ENCODE data around the gene ARHGAP6. TPM values are rescaled to one million over a fixed set of nuclear protein-coding genes. Genes with fewer than 3 reads are reported as not detected.

Gene ARHGAP6
- total and polyA plus RNA-seq, 4 donors: 5.1 to 19.5 (median 12.9) TPM

DNA sequence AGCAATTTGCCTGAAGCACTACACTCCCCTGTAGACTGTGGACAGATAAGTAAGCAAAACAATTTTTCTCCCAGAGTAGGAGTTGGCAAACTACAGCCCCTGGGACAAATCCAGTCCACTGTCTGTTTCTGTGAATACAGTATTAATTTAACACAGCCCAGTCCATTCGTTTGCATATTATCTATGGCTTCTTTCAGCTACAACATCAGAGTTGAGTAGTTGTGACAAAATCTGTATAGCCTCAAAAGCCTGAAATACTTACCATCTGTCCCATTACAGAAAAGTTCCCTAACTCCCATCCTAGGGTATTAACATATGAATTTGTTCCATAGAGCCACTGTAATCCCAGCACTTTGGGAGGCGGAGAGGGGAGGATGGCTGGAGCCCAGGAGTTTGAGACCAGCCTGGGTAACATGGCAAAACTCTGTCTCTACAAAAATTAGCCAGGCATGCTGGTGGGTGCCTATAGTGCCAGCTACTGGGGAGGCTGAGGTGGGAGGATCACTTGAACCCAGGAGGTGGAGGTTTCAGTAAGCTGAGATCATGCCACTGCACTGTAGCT is 319.5 kb downstream of the ARHGAP6 start:
- H3K36me3 ChIP-seq (ENCODE audit: control insufficient read depth in 1 of 2, insufficient read depth in 2 of 2, low read length in 1 of 2): no peaks in the 10 kb centered on the region
- H3K4me1 ChIP-seq (ENCODE audit: control insufficient read depth in 1 of 2, insufficient read depth in 2 of 2, low read length in 2 of 2): peaks cover 0 to 4% of the 10 kb centered on the region in 2 donors
- WGBS, 2 donors: 40 to 53% methylated on average over 2 of the region's 2 CpGs
- H3K27ac ChIP-seq (ENCODE audit: low read depth in 1 of 2, low read length in 2 of 2): no peak overlapping the region
- no peak overlapping the region for H3K4me3 ChIP-seq (ENCODE audit: low read length in 2 of 2)
- DNase-seq: no peak
- H3K27me3 ChIP-seq (ENCODE audit: control insufficient read depth in 1 of 2, insufficient read depth in 2 of 2, low read length in 1 of 2): no peaks in the 10 kb centered on the region
- no peak for ATAC-seq (ENCODE audit: low FRiP score)
- H3K9me3 ChIP-seq (ENCODE audit: control insufficient read depth, low read length): no peaks in the 10 kb centered on the region
- intact Hi-C loops (cut with DNase I): no loop called here

DNA sequence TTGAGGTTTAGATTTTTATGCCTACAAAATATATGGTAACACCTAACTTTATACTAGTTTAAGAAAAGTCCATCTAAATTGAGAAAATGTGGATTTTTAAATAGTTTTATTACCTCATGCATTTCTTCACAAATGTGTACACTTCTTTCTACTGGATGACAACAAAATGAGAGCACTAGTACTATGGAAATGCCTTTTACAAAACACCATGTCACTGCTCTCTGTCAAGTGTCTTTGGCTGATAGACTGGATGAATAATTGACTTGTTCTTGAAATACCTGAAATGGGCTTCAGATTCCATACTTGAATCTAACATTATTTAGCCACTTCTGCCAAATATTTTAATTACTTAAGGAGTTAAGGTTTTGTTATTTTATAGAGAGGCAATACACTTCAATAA is 323.0 kb downstream of the ARHGAP6 start:
- DNase-seq: no peak
- intact Hi-C loops (cut with DNase I): no loop called here
- Histone ChIP-seq H3K27ac (ENCODE audit: low read depth in 1 of 2, low read length in 2 of 2) (no peak overlapping the region), H3K9me3 (ENCODE audit: control insufficient read depth, low read length) (no peaks in the 10 kb centered on the region), H3K36me3 (ENCODE audit: control insufficient read depth in 1 of 2, insufficient read depth in 2 of 2, low read length in 1 of 2) (no peaks in the 10 kb centered on the region), H3K4me1 (ENCODE audit: control insufficient read depth in 1 of 2, insufficient read depth in 2 of 2, low read length in 2 of 2) (peaks cover 0 to 4% of the 10 kb centered on the region in 2 donors), H3K27me3 (ENCODE audit: control insufficient read depth in 1 of 2, insufficient read depth in 2 of 2, low read length in 1 of 2) (no peaks in the 10 kb centered on the region), H3K4me3 (ENCODE audit: low read length in 2 of 2) (no peak overlapping the region)
- no peak for ATAC-seq (ENCODE audit: low FRiP score)

DNA sequence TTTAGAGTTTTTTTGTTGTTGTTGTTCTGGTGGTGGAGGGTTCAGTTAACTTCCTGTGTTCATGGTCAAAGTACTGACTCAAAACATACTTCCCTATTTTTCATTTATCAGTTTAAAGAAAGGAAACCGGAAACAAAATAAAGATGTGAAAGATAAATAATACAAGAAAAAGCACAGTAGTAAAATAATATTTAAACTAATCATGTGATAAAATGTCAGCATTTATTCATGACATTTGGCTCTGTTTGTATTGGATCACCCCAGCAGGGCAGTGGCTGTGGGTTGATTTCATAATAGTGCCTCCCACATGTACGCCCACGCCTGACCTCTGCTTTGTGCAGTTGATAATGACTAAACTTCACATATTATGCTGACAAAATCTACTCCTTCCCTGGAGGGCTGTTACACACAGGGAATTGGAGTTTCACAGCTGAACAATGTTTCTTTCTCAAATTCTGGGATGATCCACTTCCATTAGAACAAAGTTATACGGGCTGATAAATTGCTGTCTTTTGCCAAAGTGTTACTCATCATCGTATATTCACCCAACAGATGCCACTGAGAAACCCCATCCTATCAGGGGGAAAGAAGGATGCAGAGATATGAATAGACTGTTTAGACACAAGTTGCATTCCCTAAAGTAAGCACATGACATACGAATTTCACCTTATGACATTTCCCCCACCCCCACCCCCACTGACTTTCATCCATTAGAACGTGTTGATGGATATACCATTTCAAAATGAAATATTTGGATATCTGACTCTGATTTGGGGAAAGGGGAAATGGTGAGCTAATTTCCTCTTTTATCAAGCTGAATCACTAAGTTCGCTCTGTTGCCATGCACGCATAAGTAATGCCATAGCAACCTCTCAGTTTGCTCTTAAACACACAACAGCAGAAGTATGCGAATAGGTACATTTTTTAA is 324.2 kb downstream of the ARHGAP6 start:
- ATAC-seq (ENCODE audit: low FRiP score) (peak; percentile 85), DNase-seq (peak; percentile 81 to 86)
- intact Hi-C loops (cut with DNase I): no loop called here
- Histone ChIP-seq H3K9me3 (ENCODE audit: control insufficient read depth, low read length) (no peaks in the 10 kb centered on the region), H3K4me3 (ENCODE audit: low read length in 2 of 2) (no peak overlapping the region), H3K4me1 (ENCODE audit: control insufficient read depth in 1 of 2, insufficient read depth in 2 of 2, low read length in 2 of 2) (peaks cover 0 to 4% of the 10 kb centered on the region in 2 donors), H3K27ac (ENCODE audit: low read depth in 1 of 2, low read length in 2 of 2) (no peak overlapping the region), H3K36me3 (ENCODE audit: control insufficient read depth in 1 of 2, insufficient read depth in 2 of 2, low read length in 1 of 2) (no peaks in the 10 kb centered on the region), H3K27me3 (ENCODE audit: control insufficient read depth in 1 of 2, insufficient read depth in 2 of 2, low read length in 1 of 2) (no peaks in the 10 kb centered on the region)
- 9 to 30% methylated on average over 10 of the region's 10 CpGs for WGBS, 2 donors

DNA sequence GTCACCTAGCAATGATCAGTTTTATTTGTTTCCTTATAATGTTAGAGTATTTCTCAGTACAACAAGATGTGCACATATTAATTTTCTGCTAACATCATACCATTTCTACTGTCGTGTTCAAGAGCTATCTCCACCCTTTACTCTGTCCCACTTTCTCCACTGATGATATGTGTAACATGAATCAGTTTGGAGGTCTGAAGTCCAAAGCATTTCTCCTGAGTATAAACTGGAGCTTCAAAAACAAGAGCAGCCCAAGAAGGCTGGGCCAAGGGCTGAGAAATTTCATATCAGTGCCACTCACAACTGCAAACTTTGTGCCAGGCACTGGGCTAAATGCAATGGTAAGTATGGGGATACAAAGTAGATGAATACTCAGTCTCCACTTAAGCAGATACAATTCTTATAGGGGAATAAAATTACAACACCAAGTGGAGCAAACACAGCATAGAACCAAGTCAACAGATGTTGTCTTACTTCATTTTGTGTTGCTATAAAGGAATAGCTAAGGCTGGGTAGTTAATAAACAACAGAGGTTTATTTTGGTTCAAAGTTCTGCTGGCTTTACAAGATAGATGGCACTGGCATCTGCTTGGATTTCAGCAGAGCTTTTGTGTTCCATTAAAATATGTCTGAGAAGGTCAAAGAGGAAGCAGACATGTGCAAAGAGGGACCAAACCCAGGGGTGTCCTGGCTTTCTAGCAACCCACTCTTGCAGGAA is 328.3 kb downstream of the ARHGAP6 start:
- no peak overlapping the region for H3K27ac ChIP-seq (ENCODE audit: low read depth in 1 of 2, low read length in 2 of 2)
- H3K36me3 ChIP-seq (ENCODE audit: control insufficient read depth in 1 of 2, insufficient read depth in 2 of 2, low read length in 1 of 2): no peaks in the 10 kb centered on the region
- no peaks in the 10 kb centered on the region for H3K9me3 ChIP-seq (ENCODE audit: control insufficient read depth, low read length)
- no peaks in the 10 kb centered on the region for H3K27me3 ChIP-seq (ENCODE audit: control insufficient read depth in 1 of 2, insufficient read depth in 2 of 2, low read length in 1 of 2)
- no peak overlapping the region for H3K4me3 ChIP-seq (ENCODE audit: low read length in 2 of 2)
- no peak for DNase-seq
- intact Hi-C loops (cut with DNase I): no loop called here
- WGBS, 2 donors: 62 to 98% methylated on average over 1 of the region's 1 CpG
- H3K4me1 ChIP-seq (ENCODE audit: control insufficient read depth in 1 of 2, insufficient read depth in 2 of 2, low read length in 2 of 2): peaks cover 0 to 4% of the 10 kb centered on the region in 2 donors
- ATAC-seq (ENCODE audit: low FRiP score): no peak

DNA sequence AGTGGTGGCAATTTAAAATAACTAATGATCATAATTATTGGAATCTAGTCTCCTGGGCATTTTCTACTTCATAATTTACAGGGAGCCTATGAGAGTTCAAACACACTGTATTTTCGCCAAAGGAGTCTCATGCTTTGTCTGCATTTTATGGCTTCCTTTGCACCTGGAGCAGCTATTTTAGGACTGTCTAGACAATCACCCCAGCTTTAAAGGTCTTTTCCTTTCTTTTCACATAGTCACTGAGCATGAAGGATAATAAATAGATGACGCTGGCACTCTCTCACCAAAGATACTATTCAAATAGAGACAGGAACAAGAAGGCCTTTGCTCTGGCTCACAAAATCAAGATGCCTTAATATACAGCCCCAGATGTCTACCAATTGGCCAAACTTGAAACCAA is 329.5 kb downstream of the ARHGAP6 start:
- ATAC-seq (ENCODE audit: low FRiP score): no peak
- Histone ChIP-seq H3K4me3 (ENCODE audit: low read length in 2 of 2) (no peak overlapping the region), H3K9me3 (ENCODE audit: control insufficient read depth, low read length) (no peaks in the 10 kb centered on the region), H3K27me3 (ENCODE audit: control insufficient read depth in 1 of 2, insufficient read depth in 2 of 2, low read length in 1 of 2) (no peaks in the 10 kb centered on the region), H3K27ac (ENCODE audit: low read depth in 1 of 2, low read length in 2 of 2) (no peak overlapping the region), H3K4me1 (ENCODE audit: control insufficient read depth in 1 of 2, insufficient read depth in 2 of 2, low read length in 2 of 2) (no peaks in the 10 kb centered on the region), H3K36me3 (ENCODE audit: control insufficient read depth in 1 of 2, insufficient read depth in 2 of 2, low read length in 1 of 2) (no peaks in the 10 kb centered on the region)
- intact Hi-C loops (cut with DNase I): no loop called here
- 86 to 96% methylated on average over 2 of the region's 2 CpGs for WGBS, 2 donors
- no peak for DNase-seq

DNA sequence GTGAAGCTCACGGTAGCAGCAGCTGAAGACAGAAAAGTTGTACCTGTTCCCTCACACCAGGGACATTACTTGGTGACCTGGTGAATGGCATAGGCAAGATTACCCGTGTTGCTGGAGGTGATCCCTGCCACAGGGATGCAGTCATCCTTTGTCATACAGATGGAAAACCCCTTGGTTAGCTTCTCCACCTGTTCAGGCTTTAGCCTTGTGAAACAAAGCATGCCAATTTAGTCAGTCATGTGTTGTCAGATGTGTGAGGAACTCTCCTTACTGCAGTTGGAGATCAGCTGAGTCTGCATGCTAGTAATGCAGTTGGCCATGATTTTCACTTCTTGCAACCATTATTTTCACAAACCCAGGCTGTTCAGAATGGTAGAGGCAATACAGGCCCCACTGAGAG is 331.6 kb downstream of the ARHGAP6 start:
- DNase-seq (no peak), ATAC-seq (ENCODE audit: low FRiP score) (no peak)
- H3K4me1 ChIP-seq (ENCODE audit: control insufficient read depth in 1 of 2, insufficient read depth in 2 of 2, low read length in 2 of 2): no peaks in the 10 kb centered on the region
- no peak overlapping the region for H3K27ac ChIP-seq (ENCODE audit: low read depth in 1 of 2, low read length in 2 of 2)
- H3K27me3 ChIP-seq (ENCODE audit: control insufficient read depth in 1 of 2, insufficient read depth in 2 of 2, low read length in 1 of 2): no peaks in the 10 kb centered on the region
- H3K9me3 ChIP-seq (ENCODE audit: control insufficient read depth, low read length): no peaks in the 10 kb centered on the region
- H3K36me3 ChIP-seq (ENCODE audit: control insufficient read depth in 1 of 2, insufficient read depth in 2 of 2, low read length in 1 of 2): no peaks in the 10 kb centered on the region
- no peak overlapping the region for H3K4me3 ChIP-seq (ENCODE audit: low read length in 2 of 2)
- intact Hi-C loops (cut with DNase I): no loop called here
- 65 to 96% methylated on average over 2 of the region's 2 CpGs for WGBS, 2 donors

DNA sequence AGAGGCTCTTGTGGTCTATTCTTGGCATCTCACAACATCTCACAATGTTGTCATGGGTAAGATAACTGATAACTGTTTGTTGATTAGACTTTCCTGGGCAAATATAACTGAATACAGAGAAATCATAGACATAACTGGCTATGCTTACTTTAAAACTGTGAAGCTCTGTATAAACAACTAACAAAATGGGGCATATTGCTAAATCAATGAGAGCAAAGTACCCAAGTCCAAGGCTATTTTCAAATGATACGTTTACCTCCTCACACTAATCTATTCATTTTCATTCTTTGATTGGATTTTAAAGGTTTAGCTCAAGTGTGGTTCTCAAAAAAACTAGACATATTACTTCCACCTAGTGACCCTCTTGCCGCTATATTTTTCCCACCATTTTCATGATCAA is 333.9 kb downstream of the ARHGAP6 start:
- Histone ChIP-seq H3K27me3 (ENCODE audit: control insufficient read depth in 1 of 2, insufficient read depth in 2 of 2, low read length in 1 of 2) (no peaks in the 10 kb centered on the region), H3K9me3 (ENCODE audit: control insufficient read depth, low read length) (no peaks in the 10 kb centered on the region), H3K4me3 (ENCODE audit: low read length in 2 of 2) (no peak overlapping the region), H3K36me3 (ENCODE audit: control insufficient read depth in 1 of 2, insufficient read depth in 2 of 2, low read length in 1 of 2) (no peaks in the 10 kb centered on the region), H3K27ac (ENCODE audit: low read depth in 1 of 2, low read length in 2 of 2) (no peak overlapping the region), H3K4me1 (ENCODE audit: control insufficient read depth in 1 of 2, insufficient read depth in 2 of 2, low read length in 2 of 2) (no peaks in the 10 kb centered on the region)
- 76 to 96% methylated on average over 2 of the region's 2 CpGs for WGBS, 2 donors
- intact Hi-C loops (cut with DNase I): no loop called here
- DNase-seq (no peak), ATAC-seq (ENCODE audit: low FRiP score) (no peak)

DNA sequence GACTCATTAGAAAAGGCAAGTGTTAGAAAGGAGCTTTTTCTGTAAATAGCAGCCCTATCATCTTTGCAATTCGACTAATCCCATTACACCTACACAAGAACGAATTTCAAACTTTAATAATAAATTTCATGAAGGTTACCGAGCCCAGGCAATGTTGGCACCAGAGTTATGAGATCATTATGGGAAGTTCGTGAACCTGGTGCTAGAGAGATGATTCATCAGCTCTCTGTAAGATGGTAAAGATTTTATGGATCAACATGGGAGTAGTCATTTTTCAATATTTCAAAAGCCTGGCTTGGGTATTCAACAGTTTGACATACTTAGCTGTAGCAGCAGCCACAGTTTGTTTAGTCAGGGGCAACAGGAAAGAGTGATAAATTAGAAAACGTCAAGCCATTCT is 336.7 kb downstream of the ARHGAP6 start:
- DNase-seq (no peak), ATAC-seq (ENCODE audit: low FRiP score) (no peak)
- no peak overlapping the region for H3K27ac ChIP-seq (ENCODE audit: low read depth in 1 of 2, low read length in 2 of 2)
- no peaks in the 10 kb centered on the region for H3K27me3 ChIP-seq (ENCODE audit: control insufficient read depth in 1 of 2, insufficient read depth in 2 of 2, low read length in 1 of 2)
- H3K4me1 ChIP-seq (ENCODE audit: control insufficient read depth in 1 of 2, insufficient read depth in 2 of 2, low read length in 2 of 2): no peaks in the 10 kb centered on the region
- no peak overlapping the region for H3K4me3 ChIP-seq (ENCODE audit: low read length in 2 of 2)
- intact Hi-C loops (cut with DNase I): no loop called here
- WGBS, 2 donors: 37 to 60% methylated on average over 5 of the region's 5 CpGs
- no peaks in the 10 kb centered on the region for H3K36me3 ChIP-seq (ENCODE audit: control insufficient read depth in 1 of 2, insufficient read depth in 2 of 2, low read length in 1 of 2)
- no peaks in the 10 kb centered on the region for H3K9me3 ChIP-seq (ENCODE audit: control insufficient read depth, low read length)
